Naive thymus-derived CD4-positive, alpha-beta T cell (primary cell): ENCODE measurements around the gene ITGA11. TPM values are rescaled to one million over a fixed set of nuclear protein-coding genes. Genes with fewer than 3 reads are reported as not detected.

Experiments
- ATAC-seq: fragments of 150-1000 bp; cut with Tn5 transposase; 2 replicates; pipeline ENCODE4 v1.10.0; 2021; ENCODE audit warnings: mild to moderate bottlenecking, moderate library complexity
- CTCF ChIA-PET: fragments of 350-600 bp; sonication (Branson Sonifier 250); formaldehyde crosslinking; loops from one replicate; lab custom pipeline; 2021; ENCODE audit warnings: antibody characterized with exemption; lab: Charles Lee
- POLR2A ChIA-PET: fragments of 350-600 bp; sonication (Branson Sonifier 250); formaldehyde crosslinking; loops from one replicate; lab custom pipeline; 2021; ENCODE audit warnings: antibody characterized with exemption, inconsistent platforms; lab: Charles Lee
- DNase-seq, 9 donors: peaks; one replicate each; pipeline versions ENCODE4 v3.0.0 to v3.0.0-alpha.2; 2020 to 2022; ENCODE audit warnings: mixed read lengths in 1 of 9
- H3K27ac ChIP-seq: one replicate; pipeline ENCODE4 v1.7.0; 2013; ENCODE audit warnings: mild to moderate bottlenecking, low read depth, low read length, moderate library complexity
- H3K27me3 ChIP-seq, 2 donors: one replicate each; pipeline ENCODE4 v1.7.0; 2013; ENCODE audit warnings: low read length in 2 of 2, mild to moderate bottlenecking in 2 of 2, moderate library complexity in 2 of 2; ENCODE audit not compliant: control insufficient read depth in 2 of 2, insufficient read depth in 2 of 2
- H3K36me3 ChIP-seq, 3 experiments: 1 replicate in 2 of 3; 2 replicates in 1 of 3; pipeline ENCODE4 v1.7.0; 2013; ENCODE audit warnings: low read length in 3 of 3, mild to moderate bottlenecking in 3 of 3, moderate library complexity in 1 of 3; ENCODE audit not compliant: insufficient read depth in 3 of 3, control insufficient read depth in 2 of 3
- H3K4me1 ChIP-seq, 2 donors: one replicate each; pipeline ENCODE4 v1.7.0; 2013; ENCODE audit warnings: low read length in 2 of 2, mild to moderate bottlenecking in 2 of 2, moderate library complexity in 1 of 2; ENCODE audit not compliant: control insufficient read depth in 2 of 2, insufficient read depth in 2 of 2
- H3K4me3 ChIP-seq: 2 replicates; pipeline ENCODE4 v1.7.0; 2013; ENCODE audit warnings: mild to moderate bottlenecking, low read length
- H3K9me3 ChIP-seq, 3 experiments: 1 replicate in 2 of 3; 2 replicates in 1 of 3; pipeline ENCODE4 v1.7.0; 2013; ENCODE audit warnings: low read length in 3 of 3; ENCODE audit not compliant: control insufficient read depth in 2 of 3
- H3K27ac Mint-ChIP-seq, 9 donors: one replicate each; pipeline ENCODE4 v1.8.0; 2020 to 2022; ENCODE audit warnings: mixed read lengths in 9 of 9, mild to moderate bottlenecking in 8 of 9, moderate library complexity in 5 of 9, inconsistent platforms in 2 of 9
- H3K27me3 Mint-ChIP-seq, 5 donors: one replicate each; pipeline ENCODE4 v1.8.0; 2021 to 2022; ENCODE audit warnings: mixed read lengths in 5 of 5, mild to moderate bottlenecking in 1 of 5
- H3K36me3 Mint-ChIP-seq, 5 donors: one replicate each; pipeline ENCODE4 v1.8.0; 2020 to 2022; ENCODE audit warnings: mixed read lengths in 5 of 5, mild to moderate bottlenecking in 3 of 5, inconsistent platforms in 1 of 5
- H3K4me1 Mint-ChIP-seq, 7 donors: one replicate each; pipeline ENCODE4 v1.8.0; 2020 to 2022; ENCODE audit warnings: mixed read lengths in 7 of 7, mild to moderate bottlenecking in 3 of 7, inconsistent platforms in 1 of 7
- H3K4me3 Mint-ChIP-seq, 10 donors: one replicate each; pipeline ENCODE4 v1.8.0; 2020 to 2022; ENCODE audit warnings: mild to moderate bottlenecking in 10 of 10, mixed read lengths in 10 of 10, moderate library complexity in 6 of 10, inconsistent platforms in 2 of 10
- H3K9me3 Mint-ChIP-seq, 11 donors: one replicate each; pipeline ENCODE4 v1.8.0; 2020 to 2022; ENCODE audit warnings: mixed read lengths in 11 of 11, mild to moderate bottlenecking in 4 of 11, inconsistent platforms in 1 of 11, moderate library complexity in 1 of 11
- intact Hi-C, 2 donors: fragments of 100-400 bp; cut with micrococcal nuclease; formaldehyde crosslinking; loops; one replicate each; pipeline ENCODE4 v1.15.1; 2023
- polyA plus RNA-seq, 2 donors: library from polyadenylated mRNA; unstranded; fragments of 300-500 nt; fragmentation: Illumina TruSeq; gene quantifications; one replicate each; pipeline ENCODE4 v1.2.3, GENCODE V29; 2021
- total RNA-seq, 6 experiments: library from RNA in 5 of 6; stranded (reverse) in 5 of 6; gene quantifications; 1 replicate in 5 of 6; 2 replicates in 1 of 6; pipeline ENCODE4 v1.2.3 and lab custom pipeline; 2021 to 2026

Gene ITGA11
- total and polyA plus RNA-seq, 7 experiments from 2014 or later, result 0.02 to 1.1 (median 0.08) TPM; not detected in 2

DNA sequence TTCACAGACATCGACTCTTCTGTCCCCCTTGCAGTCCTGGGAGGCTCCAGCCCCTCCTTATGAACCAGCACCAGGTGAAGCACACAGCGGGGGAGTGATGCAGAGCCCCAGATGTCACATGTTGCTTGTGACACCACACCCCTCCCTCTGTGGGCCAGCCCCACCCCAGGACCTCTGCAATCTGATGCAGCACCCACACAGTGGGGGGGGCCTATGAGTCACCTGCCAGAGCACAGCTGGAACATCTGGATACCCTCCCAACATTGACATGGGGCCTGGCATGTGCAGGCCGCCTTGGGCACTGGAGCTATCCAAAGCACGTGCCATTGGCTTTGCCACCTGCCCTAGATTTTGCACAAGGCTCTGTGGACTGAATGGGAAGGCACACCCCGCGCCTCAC lies 83.9 kb downstream of the ITGA11 start:
- Mint-ChIP-seq H3K4me1 (peaks cover 3 to 19% (median 7%) of the 10 kb centered on the region in 7 donors), H3K4me3 (no peak overlapping the region), H3K27me3 (peaks cover 0 to 4% (median 0%) of the 10 kb centered on the region in 5 donors), H3K36me3 (peaks cover 0 to 5% (median 0%) of the 10 kb centered on the region in 5 donors), H3K9me3 (no peaks in the 10 kb centered on the region), H3K27ac (no peak overlapping the region)
- intact Hi-C loops, result no loop called here
- ATAC-seq (no peak), DNase-seq (no peak)
- Histone ChIP-seq H3K4me1 (no peaks in the 10 kb centered on the region), H3K36me3 (no peaks in the 10 kb centered on the region), H3K9me3 (no peaks in the 10 kb centered on the region), H3K4me3 (no peak overlapping the region), H3K27ac (no peak overlapping the region), H3K27me3 (no peaks in the 10 kb centered on the region)
- ChIA-PET POLR2A (interaction anchor here (0.6 kb wide), 1 partner anchor 17 kb away, joined by 3 read pairs; no protein-coding TSS in a partner anchor), CTCF (no interaction called here)

DNA sequence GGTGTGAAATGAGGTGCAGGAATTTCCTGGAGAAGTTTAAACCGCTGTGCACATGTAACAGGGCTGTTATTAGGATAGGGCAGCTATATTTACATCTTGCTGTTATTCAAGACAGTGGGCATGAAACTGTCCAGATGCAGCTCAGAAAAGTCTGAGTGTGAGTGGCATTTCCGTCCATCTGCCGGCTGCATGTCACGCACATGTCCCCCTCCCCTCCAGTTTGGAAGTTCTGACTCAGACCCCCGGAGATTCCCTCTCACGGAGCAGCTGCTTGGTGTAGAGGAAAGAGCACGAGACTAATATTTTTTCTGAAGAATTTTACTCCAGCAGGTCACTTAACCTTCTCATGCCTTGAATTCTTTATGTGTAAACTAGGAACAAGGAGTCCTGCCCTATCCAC lies 84.6 kb downstream of the ITGA11 start:
- ATAC-seq (no peak), DNase-seq (no peak)
- Histone ChIP-seq H3K27me3 (no peaks in the 10 kb centered on the region), H3K4me1 (no peaks in the 10 kb centered on the region), H3K4me3 (no peak overlapping the region), H3K36me3 (no peaks in the 10 kb centered on the region), H3K27ac (no peak overlapping the region), H3K9me3 (no peaks in the 10 kb centered on the region)
- Mint-ChIP-seq H3K27ac (no peak overlapping the region), H3K36me3 (peaks cover 0 to 2% (median 0%) of the 10 kb centered on the region in 5 donors), H3K4me3 (no peak overlapping the region), H3K4me1 (peaks cover 0 to 13% (median 2%) of the 10 kb centered on the region in 7 donors), H3K9me3 (no peaks in the 10 kb centered on the region), H3K27me3 (peaks cover 0 to 4% (median 0%) of the 10 kb centered on the region in 5 donors)
- intact Hi-C loops, result no loop called here
- ChIA-PET POLR2A (interaction anchor here (0.6 kb wide), 1 partner anchor 18 kb away, joined by 3 read pairs; no protein-coding TSS in a partner anchor), CTCF (no interaction called here)

DNA sequence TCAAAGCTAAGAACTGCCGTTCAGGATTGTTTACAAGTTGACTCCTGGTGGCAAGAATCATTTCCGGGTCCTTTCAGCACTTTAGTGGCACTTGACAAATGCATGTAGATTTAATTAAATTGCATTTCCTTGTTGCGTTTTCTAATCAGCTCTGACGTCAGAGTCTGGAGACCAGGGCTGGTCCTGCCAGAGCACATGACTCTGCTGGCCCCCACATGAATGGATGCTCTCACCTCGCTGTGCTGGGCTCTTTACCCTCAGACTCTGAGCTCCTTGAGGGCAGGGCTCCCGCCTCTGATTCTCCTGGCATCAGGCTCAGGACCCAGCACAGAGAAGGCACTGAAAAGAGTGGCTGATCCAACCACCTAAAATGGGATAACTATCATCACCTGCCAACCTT lies 85.0 kb downstream of the ITGA11 start:
- peaks cover 0 to 2% (median 0%) of the 10 kb centered on the region in 5 donors for H3K36me3 Mint-ChIP-seq
- ChIA-PET POLR2A (no interaction called here), CTCF (no interaction called here)
- no peak overlapping the region for H3K4me3 ChIP-seq
- H3K4me3 Mint-ChIP-seq, result no peak overlapping the region
- no peaks in the 10 kb centered on the region for H3K9me3 ChIP-seq
- H3K36me3 ChIP-seq, result no peaks in the 10 kb centered on the region
- ATAC-seq, result no peak
- H3K4me1 ChIP-seq, result no peaks in the 10 kb centered on the region
- peaks cover 0 to 4% (median 0%) of the 10 kb centered on the region in 5 donors for H3K27me3 Mint-ChIP-seq
- no peaks in the 10 kb centered on the region for H3K27me3 ChIP-seq
- peaks cover 0 to 10% (median 0%) of the 10 kb centered on the region in 7 donors for H3K4me1 Mint-ChIP-seq
- intact Hi-C loops, result no loop called here
- H3K9me3 Mint-ChIP-seq, result no peaks in the 10 kb centered on the region
- no peak overlapping the region for H3K27ac ChIP-seq
- no peak overlapping the region for H3K27ac Mint-ChIP-seq
- DNase-seq, result no peak

GRCh38 chr15:68345481-68345880 lies 86.5 kb downstream of the ITGA11 start:
- intact Hi-C loops, result no loop called here
- Histone ChIP-seq H3K27me3 (no peaks in the 10 kb centered on the region), H3K4me3 (no peak overlapping the region), H3K9me3 (no peaks in the 10 kb centered on the region), H3K36me3 (no peaks in the 10 kb centered on the region), H3K27ac (no peak overlapping the region), H3K4me1 (no peaks in the 10 kb centered on the region)
- Mint-ChIP-seq H3K4me3 (no peak overlapping the region), H3K36me3 (no peaks in the 10 kb centered on the region), H3K27ac (no peak overlapping the region), H3K27me3 (peaks cover 0 to 4% (median 0%) of the 10 kb centered on the region in 5 donors), H3K9me3 (no peaks in the 10 kb centered on the region), H3K4me1 (no peaks in the 10 kb centered on the region)
- DNase-seq (no peak), ATAC-seq (no peak)
- POLR2A ChIA-PET, result no interaction called here
- CTCF ChIA-PET, result no interaction called here

- ATAC-seq (no peak), DNase-seq (no peak)
- peaks cover 0 to 4% (median 0%) of the 10 kb centered on the region in 5 donors for H3K27me3 Mint-ChIP-seq
Observed at GRCh38 chr15:68344600-68344999, 87.4 kb downstream of the ITGA11 start.

DNA sequence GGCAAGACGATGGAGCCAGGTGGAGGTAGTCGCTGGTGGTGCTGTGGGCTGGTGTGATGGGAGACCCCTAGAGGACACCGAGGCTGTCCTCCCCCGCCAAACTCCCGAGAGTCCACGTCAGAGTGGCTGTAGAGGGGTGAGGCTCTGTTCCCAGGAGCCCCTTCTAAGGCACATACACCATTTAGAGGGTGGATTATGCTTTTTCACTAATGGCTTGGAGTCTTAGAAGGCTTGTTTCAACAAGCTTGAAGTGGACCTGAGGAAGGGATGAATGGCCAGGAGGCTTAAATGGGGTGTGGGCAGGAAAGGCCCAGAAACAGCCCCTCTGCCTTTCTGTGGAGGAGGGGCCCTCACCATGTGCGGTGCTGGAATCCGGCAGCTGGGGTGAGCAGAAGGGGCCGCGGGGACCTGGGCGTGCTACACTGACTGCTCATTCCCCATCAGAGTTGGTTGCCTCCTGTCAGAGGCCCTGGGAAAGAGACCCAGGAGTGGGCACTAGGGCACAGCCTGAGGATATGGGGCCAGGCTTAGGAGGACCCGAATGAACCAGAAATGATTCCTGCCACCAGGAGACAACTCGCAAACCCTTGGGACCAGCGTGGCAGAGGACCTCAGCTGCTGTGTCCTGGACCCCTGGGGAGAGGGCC lies 88.3 kb downstream of the ITGA11 start:
- Mint-ChIP-seq H3K36me3 (no peaks in the 10 kb centered on the region), H3K27ac (no peak overlapping the region), H3K9me3 (no peaks in the 10 kb centered on the region), H3K27me3 (peaks cover 0 to 3% (median 0%) of the 10 kb centered on the region in 5 donors), H3K4me1 (no peaks in the 10 kb centered on the region), H3K4me3 (no peak overlapping the region)
- Histone ChIP-seq H3K27ac (no peak overlapping the region), H3K36me3 (no peaks in the 10 kb centered on the region), H3K27me3 (no peaks in the 10 kb centered on the region), H3K9me3 (no peaks in the 10 kb centered on the region), H3K4me3 (no peak overlapping the region), H3K4me1 (no peaks in the 10 kb centered on the region)
- ATAC-seq (no peak), DNase-seq (no peak)
- intact Hi-C loops, result no loop called here
- ChIA-PET POLR2A (interaction anchor here (0.6 kb wide), 1 partner anchor 31 kb away, joined by 3 read pairs; no protein-coding TSS in a partner anchor), CTCF (no interaction called here)

More at GRCh38 chr15:68344600-68344999, 87.4 kb downstream of the ITGA11 start:
- H3K4me1 ChIP-seq, result no peaks in the 10 kb centered on the region
- no peaks in the 10 kb centered on the region for H3K27me3 ChIP-seq
- no peaks in the 10 kb centered on the region for H3K9me3 ChIP-seq
- no peak overlapping the region for H3K27ac ChIP-seq
- Mint-ChIP-seq H3K4me3 (no peak overlapping the region), H3K9me3 (no peaks in the 10 kb centered on the region), H3K27ac (no peak overlapping the region), H3K4me1 (no peaks in the 10 kb centered on the region), H3K36me3 (no peaks in the 10 kb centered on the region)
- intact Hi-C loops, result no loop called here
- H3K36me3 ChIP-seq, result no peaks in the 10 kb centered on the region
- H3K4me3 ChIP-seq, result no peak overlapping the region
- POLR2A ChIA-PET, result no interaction called here
- CTCF ChIA-PET, result no interaction called here
